HG02884 (cell line): Measurements from ENCODE around the gene OSGEPL1.
"Not testable (repeated sequence)": the region's sequence is repeated elsewhere in the genome, so short reads cannot be mapped to it uniquely, and the experiment has no call there.

Experiments used
- ATAC-seq: cut with Tn5 transposase; IDR thresholded peaks from one replicate; pipeline ENCODE4 v1.9.1; 2021; ENCODE audit warnings: mild to moderate bottlenecking, moderate library complexity; ENCODE audit not compliant: unreplicated experiment

The OSGEPL1 gene

GRCh38 chr2:189751080-189751658, 11.4 kb downstream of the OSGEPL1 start:
- no peak for ATAC-seq

GRCh38 chr2:189729430-189729829, 33.2 kb downstream of the OSGEPL1 start:
- ATAC-seq: no peak

- no peak for ATAC-seq
Observed at GRCh38 chr2:189726849-189727248, 35.7 kb downstream of the OSGEPL1 start.

GRCh38 chr2:189726271-189726670, 36.3 kb downstream of the OSGEPL1 start:
- no peak for ATAC-seq

GRCh38 chr2:189723192-189723591, 39.4 kb downstream of the OSGEPL1 start:
- no peak for ATAC-seq

GRCh38 chr2:189719571-189719970, 43.0 kb downstream of the OSGEPL1 start:
- ATAC-seq: no peak

- ATAC-seq: not testable (repeated sequence)
Observed at GRCh38 chr2:189717593-189717992, 45.0 kb downstream of the OSGEPL1 start.

- no peak for ATAC-seq
Observed at GRCh38 chr2:189709501-189710221, 52.9 kb downstream of the OSGEPL1 start.

- ATAC-seq: no peak
Observed at GRCh38 chr2:189702071-189702470, 60.5 kb downstream of the OSGEPL1 start.

- no peak for ATAC-seq
Observed at GRCh38 chr2:189700681-189701080, 61.9 kb downstream of the OSGEPL1 start.

- ATAC-seq: peak; percentile 86
Observed at GRCh38 chr2:189698020-189698887, 64.3 kb downstream of the OSGEPL1 start.
